Measurements from ENCODE around the gene GSS. TPM values are rescaled to one million over a fixed set of nuclear protein-coding genes. Genes with fewer than 3 reads are reported as not detected.
"Not testable (repeated sequence)": the region's sequence is repeated elsewhere in the genome, so short reads cannot be mapped to it uniquely, and the experiment has no call there.

GSS gene
- total and polyA plus RNA-seq, 3 experiments from 2014 or later: 38.8 to 65.2 (median 63.0) TPM

DNA sequence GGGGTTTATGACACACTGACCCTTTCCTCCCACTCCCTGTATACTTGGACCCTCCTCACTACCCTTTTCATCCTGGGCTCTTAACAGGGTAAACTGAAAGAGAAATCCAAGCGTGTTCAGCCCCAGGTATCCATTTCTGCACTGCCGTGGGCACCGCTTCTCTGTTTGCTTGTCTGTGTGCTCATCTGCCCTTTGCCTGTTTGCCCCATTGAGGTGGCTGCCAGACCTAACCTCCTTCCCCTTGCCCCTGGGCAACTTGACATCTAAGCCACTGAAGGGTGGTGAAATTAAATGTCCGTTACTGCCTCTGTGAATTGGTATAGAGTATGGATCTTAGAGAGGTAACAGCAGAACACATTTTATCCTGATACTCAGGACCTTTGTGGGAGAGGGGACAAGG, 40.5 kb downstream of the GSS start:
- Histone ChIP-seq H3K36me3 (ENCODE audit: insufficient read depth, low read length) (no peaks in the 10 kb centered on the region), H3K27me3 (ENCODE audit: insufficient read depth, low read length, poor library complexity, severe bottlenecking) (no peaks in the 10 kb centered on the region), H3K4me3 (ENCODE audit: low read length) (no peak overlapping the region), H3K9me3 (ENCODE audit: low read length) (no peaks in the 10 kb centered on the region), H3K27ac (ENCODE audit: low read depth, low read length) (no peak overlapping the region), H3K4me1 (ENCODE audit: insufficient read depth, low read length) (peaks cover 12% of the 10 kb centered on the region)
- H3K36me3 Mint-ChIP-seq: peaks cover 0 to under 1% (median 0%) of the 10 kb centered on the region in 3 donors
- peaks cover 0 to 1% of the 10 kb centered on the region in 2 donors for H3K27me3 Mint-ChIP-seq
- H3K9me3 Mint-ChIP-seq: no peaks in the 10 kb centered on the region
- ChIA-PET POLR2A (no interaction called here), CTCF (interaction anchor here (1.2 kb wide), 1 partner anchor 8 kb away, joined by 3 read pairs; no protein-coding TSS in a partner anchor)
- DNase-seq: no peak
- no peak overlapping the region for H3K4me3 Mint-ChIP-seq
- peak overlapping the region in 3 of 8 donors; percentile 25 to 42 (median 33) for H3K27ac Mint-ChIP-seq
- H3K4me1 Mint-ChIP-seq: peaks cover 9 to 27% (median 18%) of the 10 kb centered on the region in 3 donors

- no peak overlapping the region for H3K27ac ChIP-seq (ENCODE audit: low read depth, low read length)
- no peaks in the 10 kb centered on the region for H3K9me3 Mint-ChIP-seq
- POLR2A ChIA-PET: no interaction called here
- DNase-seq: no peak
- CTCF ChIA-PET: no interaction called here
- no peaks in the 10 kb centered on the region for H3K9me3 ChIP-seq (ENCODE audit: low read length)
- H3K36me3 Mint-ChIP-seq: no peaks in the 10 kb centered on the region
- H3K27me3 Mint-ChIP-seq: no peaks in the 10 kb centered on the region
- H3K4me3 ChIP-seq (ENCODE audit: low read length): no peak overlapping the region
- H3K4me1 Mint-ChIP-seq: peaks cover 1 to 8% (median 5%) of the 10 kb centered on the region in 3 donors
- H3K27ac Mint-ChIP-seq: peak overlapping the region in 3 of 8 donors; percentile 1 to 30 (median 14)
- H3K4me1 ChIP-seq (ENCODE audit: insufficient read depth, low read length): peaks cover 6% of the 10 kb centered on the region
- no peak overlapping the region for H3K4me3 Mint-ChIP-seq
- H3K36me3 ChIP-seq (ENCODE audit: insufficient read depth, low read length): no peaks in the 10 kb centered on the region
- no peaks in the 10 kb centered on the region for H3K27me3 ChIP-seq (ENCODE audit: insufficient read depth, low read length, poor library complexity, severe bottlenecking)
Measured at GRCh38 chr20:34907616-34908469, 47.8 kb downstream of the GSS start.

DNA sequence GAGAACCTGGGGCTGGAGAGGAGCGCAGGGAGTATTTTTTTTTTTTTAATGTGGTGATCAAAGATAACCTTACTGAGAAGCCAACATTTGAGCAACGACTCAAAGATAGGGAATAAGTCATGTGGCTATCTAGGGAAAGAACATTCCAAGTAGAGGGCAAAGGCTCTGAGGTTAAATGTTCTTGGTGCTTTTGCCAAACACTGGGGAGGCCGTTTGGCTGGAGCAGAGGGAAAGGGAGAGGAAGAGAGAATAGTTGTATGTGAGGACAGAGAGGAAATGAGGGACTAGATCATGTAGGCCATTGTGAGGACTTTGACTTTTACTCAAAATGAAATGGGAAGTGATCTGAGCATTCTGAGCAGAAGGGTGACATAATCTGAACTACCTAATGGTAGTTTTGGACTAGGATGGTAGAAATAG, 51.4 kb downstream of the GSS start:
- no peaks in the 10 kb centered on the region for H3K36me3 ChIP-seq (ENCODE audit: insufficient read depth, low read length)
- H3K27me3 ChIP-seq (ENCODE audit: insufficient read depth, low read length, poor library complexity, severe bottlenecking): no peaks in the 10 kb centered on the region
- POLR2A ChIA-PET: no interaction called here
- Mint-ChIP-seq H3K27ac (peak overlapping the region in 1 of 8 donors; percentile 1), H3K4me1 (peaks cover 1 to 8% (median 5%) of the 10 kb centered on the region in 3 donors), H3K4me3 (no peak overlapping the region), H3K9me3 (no peaks in the 10 kb centered on the region), H3K27me3 (peaks cover 0 to 2% of the 10 kb centered on the region in 2 donors), H3K36me3 (peaks cover 0 to 3% (median 2%) of the 10 kb centered on the region in 3 donors)
- H3K4me3 ChIP-seq (ENCODE audit: low read length): no peak overlapping the region
- CTCF ChIA-PET: no interaction called here
- DNase-seq: no peak
- H3K4me1 ChIP-seq (ENCODE audit: insufficient read depth, low read length): peaks cover 6% of the 10 kb centered on the region
- no peaks in the 10 kb centered on the region for H3K9me3 ChIP-seq (ENCODE audit: low read length)
- no peak overlapping the region for H3K27ac ChIP-seq (ENCODE audit: low read depth, low read length)

DNA sequence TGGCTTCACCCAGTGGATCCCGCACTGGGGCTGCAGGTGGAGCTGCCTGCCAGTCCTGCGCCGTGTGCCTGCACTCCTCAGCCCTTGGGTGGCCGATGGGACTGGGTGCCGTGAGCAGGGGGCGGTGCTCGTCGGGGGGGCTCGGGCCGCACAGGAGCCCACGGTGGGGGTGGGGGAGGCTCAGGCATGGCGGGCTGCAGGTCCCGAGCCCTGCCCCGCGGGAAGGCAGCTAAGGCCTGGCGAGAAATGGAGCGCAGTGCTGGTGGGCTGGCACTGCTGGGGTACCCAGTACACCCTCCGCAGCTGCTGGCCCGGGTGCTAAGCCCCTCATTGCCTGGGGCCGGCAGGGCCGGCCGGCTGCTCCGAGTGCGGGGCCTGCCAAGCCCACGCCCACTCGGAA, 56.9 kb downstream of the GSS start:
- H3K4me1 ChIP-seq (ENCODE audit: insufficient read depth, low read length); H3K4me3 Mint-ChIP-seq; H3K27ac ChIP-seq (ENCODE audit: low read depth, low read length); H3K27me3 ChIP-seq (ENCODE audit: insufficient read depth, low read length, poor library complexity, severe bottlenecking); CTCF ChIA-PET; H3K27ac Mint-ChIP-seq; H3K9me3 Mint-ChIP-seq; H3K9me3 ChIP-seq (ENCODE audit: low read length); H3K36me3 Mint-ChIP-seq; H3K36me3 ChIP-seq (ENCODE audit: insufficient read depth, low read length); H3K4me1 Mint-ChIP-seq; DNase-seq; H3K4me3 ChIP-seq (ENCODE audit: low read length); H3K27me3 Mint-ChIP-seq; POLR2A ChIA-PET: not testable (repeated sequence)

DNA sequence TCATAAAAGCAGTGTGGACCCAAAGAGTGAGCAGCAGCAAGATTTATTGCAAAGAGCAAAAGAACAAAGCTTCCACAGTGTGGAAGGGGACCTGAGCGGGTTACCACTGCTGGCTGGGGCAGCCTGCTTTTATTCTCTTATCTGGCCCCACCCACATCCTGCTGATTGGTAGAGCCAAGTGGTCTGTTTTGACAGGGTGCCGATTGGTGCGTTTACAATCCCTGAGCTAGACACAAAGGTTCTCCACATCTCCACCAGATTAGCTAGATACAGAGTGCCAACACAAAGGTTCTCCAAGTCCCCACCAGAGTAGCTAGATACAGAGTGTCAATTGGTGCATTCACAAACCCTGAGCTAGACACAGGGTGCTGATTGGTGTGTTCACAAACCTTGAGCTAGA, 57.5 kb downstream of the GSS start:
- H3K9me3 Mint-ChIP-seq; H3K36me3 Mint-ChIP-seq; POLR2A ChIA-PET; H3K4me3 ChIP-seq (ENCODE audit: low read length); H3K4me3 Mint-ChIP-seq; H3K27me3 ChIP-seq (ENCODE audit: insufficient read depth, low read length, poor library complexity, severe bottlenecking); H3K36me3 ChIP-seq (ENCODE audit: insufficient read depth, low read length); H3K9me3 ChIP-seq (ENCODE audit: low read length); H3K4me1 Mint-ChIP-seq; H3K4me1 ChIP-seq (ENCODE audit: insufficient read depth, low read length); DNase-seq; H3K27ac ChIP-seq (ENCODE audit: low read depth, low read length); H3K27ac Mint-ChIP-seq; H3K27me3 Mint-ChIP-seq; CTCF ChIA-PET: not testable (repeated sequence)

GRCh38 chr20:34896086-34896621, 59.5 kb downstream of the GSS start:
- peaks cover 0 to 5% (median 3%) of the 10 kb centered on the region in 3 donors for H3K4me1 Mint-ChIP-seq
- no peak overlapping the region for H3K27ac Mint-ChIP-seq
- Histone ChIP-seq H3K4me1 (ENCODE audit: insufficient read depth, low read length) (peaks cover 10% of the 10 kb centered on the region), H3K9me3 (ENCODE audit: low read length) (no peaks in the 10 kb centered on the region), H3K36me3 (ENCODE audit: insufficient read depth, low read length) (no peaks in the 10 kb centered on the region), H3K4me3 (ENCODE audit: low read length) (no peak overlapping the region), H3K27ac (ENCODE audit: low read depth, low read length) (no peak overlapping the region), H3K27me3 (ENCODE audit: insufficient read depth, low read length, poor library complexity, severe bottlenecking) (no peaks in the 10 kb centered on the region)
- peaks cover 0 to under 1% of the 10 kb centered on the region in 2 donors for H3K27me3 Mint-ChIP-seq
- H3K4me3 Mint-ChIP-seq: no peak overlapping the region
- CTCF ChIA-PET: no interaction called here
- H3K36me3 Mint-ChIP-seq: peaks cover 0 to 2% (median 0%) of the 10 kb centered on the region in 3 donors
- H3K9me3 Mint-ChIP-seq: no peaks in the 10 kb centered on the region
- no peak for DNase-seq
- POLR2A ChIA-PET: no interaction called here

- peaks cover 15% of the 10 kb centered on the region for H3K4me1 ChIP-seq (ENCODE audit: insufficient read depth, low read length)
- no peaks in the 10 kb centered on the region for H3K27me3 ChIP-seq (ENCODE audit: insufficient read depth, low read length, poor library complexity, severe bottlenecking)
- Mint-ChIP-seq H3K4me3 (no peak overlapping the region), H3K36me3 (peaks cover 0 to 2% (median 0%) of the 10 kb centered on the region in 3 donors), H3K27me3 (no peaks in the 10 kb centered on the region), H3K4me1 (peaks cover 0 to 9% (median 5%) of the 10 kb centered on the region in 3 donors), H3K9me3 (no peaks in the 10 kb centered on the region), H3K27ac (no peak overlapping the region)
- H3K4me3 ChIP-seq (ENCODE audit: low read length): no peak overlapping the region
- H3K9me3 ChIP-seq (ENCODE audit: low read length): no peaks in the 10 kb centered on the region
- no peaks in the 10 kb centered on the region for H3K36me3 ChIP-seq (ENCODE audit: insufficient read depth, low read length)
- DNase-seq: no peak
- CTCF ChIA-PET: no interaction called here
- POLR2A ChIA-PET: no interaction called here
- H3K27ac ChIP-seq (ENCODE audit: low read depth, low read length): no peak overlapping the region
Measured at GRCh38 chr20:34895465-34895864, 60.1 kb downstream of the GSS start.

DNA sequence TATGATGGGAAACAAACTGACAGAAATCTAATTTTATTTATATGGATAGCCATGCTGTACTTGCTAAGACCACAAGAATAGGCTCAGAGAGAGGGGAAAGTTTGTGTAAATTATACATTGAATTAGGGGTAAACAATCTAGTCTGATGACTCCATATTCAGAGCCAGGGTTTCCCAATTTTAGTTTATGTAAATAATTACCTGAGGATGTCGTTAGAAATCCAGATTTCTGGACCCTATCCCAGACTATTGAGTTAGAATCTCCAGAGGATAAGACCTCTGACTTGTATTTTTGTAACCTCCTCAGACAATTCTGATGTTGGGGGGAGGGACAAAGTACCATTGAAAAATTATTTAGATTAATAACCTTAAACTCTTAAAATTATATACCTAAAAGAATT, 60.9 kb downstream of the GSS start:
- Histone ChIP-seq H3K4me1 (ENCODE audit: insufficient read depth, low read length) (peaks cover 15% of the 10 kb centered on the region), H3K4me3 (ENCODE audit: low read length) (no peak overlapping the region), H3K36me3 (ENCODE audit: insufficient read depth, low read length) (no peaks in the 10 kb centered on the region), H3K27me3 (ENCODE audit: insufficient read depth, low read length, poor library complexity, severe bottlenecking) (no peaks in the 10 kb centered on the region), H3K9me3 (ENCODE audit: low read length) (no peaks in the 10 kb centered on the region), H3K27ac (ENCODE audit: low read depth, low read length) (no peak overlapping the region)
- Mint-ChIP-seq H3K9me3 (no peaks in the 10 kb centered on the region), H3K27me3 (no peaks in the 10 kb centered on the region), H3K27ac (no peak overlapping the region), H3K4me1 (peaks cover 0 to 9% (median 5%) of the 10 kb centered on the region in 3 donors), H3K36me3 (peaks cover 0 to under 1% (median 0%) of the 10 kb centered on the region in 3 donors), H3K4me3 (no peak overlapping the region)
- DNase-seq: no peak
- ChIA-PET POLR2A (no interaction called here), CTCF (no interaction called here)
